NK-92 (cell line): ENCODE measurements around the gene NT5DC4.
"Not testable (repeated sequence)": the region's sequence is repeated elsewhere in the genome, so short reads cannot be mapped to it uniquely, and the experiment has no call there.

Source experiments
- DNase-seq: peaks from one replicate; lab custom pipeline; 2025; ENCODE audit not compliant: unreplicated experiment; lab: John Stamatoyannopoulos, UW

The NT5DC4 gene

GRCh38 chr2:112699984-112700667, 20.7 kb upstream of the NT5DC4 start:
- DNase-seq, result no peak

GRCh38 chr2:112701052-112701451, 19.8 kb upstream of the NT5DC4 start:
- no peak for DNase-seq

- DNase-seq, result no peak
Observed at GRCh38 chr2:112703684-112704083, 17.1 kb upstream of the NT5DC4 start.

- no peak for DNase-seq
Observed at GRCh38 chr2:112705575-112705974, 15.2 kb upstream of the NT5DC4 start.

- DNase-seq, result no peak
Observed at GRCh38 chr2:112706170-112706664, 14.6 kb upstream of the NT5DC4 start.

- not testable (repeated sequence) for DNase-seq
Observed at GRCh38 chr2:112706947-112707346, 13.9 kb upstream of the NT5DC4 start.

- DNase-seq, result no peak
Observed at GRCh38 chr2:112708968-112709367, 11.9 kb upstream of the NT5DC4 start.

- DNase-seq, result no peak
Observed at GRCh38 chr2:112709703-112710102, 11.1 kb upstream of the NT5DC4 start.

GRCh38 chr2:112710956-112711750, 9.7 kb upstream of the NT5DC4 start:
- DNase-seq, result no peak

GRCh38 chr2:112712465-112712864, 8.4 kb upstream of the NT5DC4 start:
- DNase-seq, result no peak

GRCh38 chr2:112712903-112713584, 7.8 kb upstream of the NT5DC4 start:
- DNase-seq, result no peak

GRCh38 chr2:112713585-112713925, 7.3 kb upstream of the NT5DC4 start:
- no peak for DNase-seq

GRCh38 chr2:112713926-112714325, 6.9 kb upstream of the NT5DC4 start:
- DNase-seq, result no peak

GRCh38 chr2:112714331-112714730, 6.5 kb upstream of the NT5DC4 start:
- DNase-seq, result no peak

GRCh38 chr2:112714836-112715631, 5.8 kb upstream of the NT5DC4 start:
- DNase-seq, result no peak

- not testable (repeated sequence) for DNase-seq
Observed at GRCh38 chr2:112716094-112716493, 4.7 kb upstream of the NT5DC4 start.

GRCh38 chr2:112716826-112717352, 3.9 kb upstream of the NT5DC4 start:
- DNase-seq, result not testable (repeated sequence)

GRCh38 chr2:112718863-112719370, 1.9 kb upstream of the NT5DC4 start:
- DNase-seq, result no peak

- no peak for DNase-seq
Observed at GRCh38 chr2:112721819-112722522, 1.2 kb downstream of the NT5DC4 start.
